Esophagus squamous epithelium (tissue), 5 donors: ENCODE data around the gene CADPS. TPM values are rescaled to one million over a fixed set of nuclear protein-coding genes. Genes with fewer than 3 reads are reported as not detected.

Experiments
- DNase-seq: peaks from one replicate; lab custom pipeline; 2025; lab: John Stamatoyannopoulos, UW
- H3K27ac ChIP-seq, 4 donors: fragments of 200-600 bp; sonication (generic); one replicate each; pipeline ENCODE4 v1.5.1; 2016 to 2019; ENCODE audit warnings: mild to moderate bottlenecking in 1 of 4
- H3K27me3 ChIP-seq, 4 donors: fragments of 200-600 bp; sonication (generic); 1 replicate in 3 of 4; 2 replicates in 1 of 4; pipeline versions ENCODE4 v1.5.1 to v1.6.0; 2017 to 2021; ENCODE audit warnings: antibody characterized with exemption in 1 of 4
- H3K36me3 ChIP-seq, 3 donors: fragments of 200-600 bp; sonication (generic); one replicate each; pipeline ENCODE4 v1.5.1; 2016 to 2019
- H3K4me1 ChIP-seq, 3 donors: fragments of 200-600 bp; sonication (generic); one replicate each; pipeline ENCODE4 v1.5.1; 2017 to 2019
- H3K4me3 ChIP-seq, 4 donors: fragments of 200-600 bp; sonication (generic); 1 replicate in 3 of 4; 2 replicates in 1 of 4; pipeline ENCODE4 v1.5.1; 2016 to 2019; ENCODE audit warnings: mild to moderate bottlenecking in 2 of 4, moderate library complexity in 1 of 4
- H3K9me3 ChIP-seq, 3 donors: fragments of 200-600 bp; sonication (generic); one replicate each; pipeline ENCODE4 v1.5.1; 2016 to 2019
- POLR2A ChIP-seq, 4 donors: fragments of 450-650 bp; IDR thresholded peaks; one replicate each; pipeline ENCODE4 v1.6.1; 2017; ENCODE audit warnings: antibody characterized with exemption in 4 of 4, mild to moderate bottlenecking in 4 of 4, moderate library complexity in 3 of 4
- WGBS, 2 donors: methylation state at CpG; one replicate each; pipeline ENCODE4 v1.1.5; 2018; 5-methylcytosine and 5-hydroxymethylcytosine counted together
- intact Hi-C: fragments of 100-400 bp; cut with DNase I; formaldehyde crosslinking; loops from one replicate; pipeline ENCODE4 v1.15.0; 2022
- total RNA-seq, 4 donors: library from RNA; depleted of rRNA; stranded (reverse); fragments of >200 nt; gene quantifications; one replicate each; pipeline ENCODE4 v1.1.0, GENCODE V29; 2016
- TF ChIP-seq, protein P1 (sequence below), 6 experiments: fragments of 450-650 bp in 4 of 6; fragments of 200-600 bp in 2 of 6; sonication (generic) in 2 of 6; IDR thresholded peaks; one replicate each; pipeline ENCODE4 v1.5.1; 2016 to 2019; ENCODE audit warnings: antibody characterized with exemption in 6 of 6, mild to moderate bottlenecking in 4 of 6, moderate library complexity in 4 of 6
- donor health status: DM: yes; HTN: yes; CAD: no.

The CADPS gene
- total RNA-seq, 4 donors from 2014 or later, result 0.09 to 4.8 TPM; not detected in 2

DNA sequence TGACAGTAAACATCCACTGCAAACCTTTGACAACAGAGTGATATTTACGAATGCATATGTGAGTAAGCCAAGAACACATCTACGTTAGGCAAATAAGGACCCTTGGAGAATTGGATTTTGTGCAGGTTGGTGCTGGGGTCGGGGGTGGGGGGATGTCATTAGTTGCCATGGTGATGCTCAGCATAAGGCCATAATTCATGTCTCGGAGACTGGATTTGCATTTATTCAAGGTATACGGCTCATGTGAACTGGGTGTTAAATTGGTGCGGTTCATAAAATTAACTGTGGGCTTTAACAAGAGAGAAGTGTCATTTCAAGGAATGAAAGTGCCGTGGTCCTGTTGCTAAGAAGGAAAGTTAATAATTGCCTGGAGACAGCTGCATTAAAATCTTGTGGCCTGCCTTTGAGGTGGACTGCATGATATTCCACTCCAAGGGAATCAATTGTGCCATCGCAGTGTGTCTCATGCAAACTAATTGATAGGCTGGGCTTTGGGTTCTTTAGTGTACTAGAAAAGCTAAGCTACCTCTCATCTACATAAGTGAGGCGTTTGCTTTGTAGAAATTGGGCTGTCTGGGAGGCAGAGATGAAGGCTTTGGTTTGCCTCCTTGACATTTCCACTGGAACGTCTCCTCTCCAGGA is 273.0 kb downstream of the CADPS start:
- no peak for TF ChIP-seq POLR2A (IDR thresholded peaks at IDR 0.05)
- TF ChIP-seq, protein P1, sequence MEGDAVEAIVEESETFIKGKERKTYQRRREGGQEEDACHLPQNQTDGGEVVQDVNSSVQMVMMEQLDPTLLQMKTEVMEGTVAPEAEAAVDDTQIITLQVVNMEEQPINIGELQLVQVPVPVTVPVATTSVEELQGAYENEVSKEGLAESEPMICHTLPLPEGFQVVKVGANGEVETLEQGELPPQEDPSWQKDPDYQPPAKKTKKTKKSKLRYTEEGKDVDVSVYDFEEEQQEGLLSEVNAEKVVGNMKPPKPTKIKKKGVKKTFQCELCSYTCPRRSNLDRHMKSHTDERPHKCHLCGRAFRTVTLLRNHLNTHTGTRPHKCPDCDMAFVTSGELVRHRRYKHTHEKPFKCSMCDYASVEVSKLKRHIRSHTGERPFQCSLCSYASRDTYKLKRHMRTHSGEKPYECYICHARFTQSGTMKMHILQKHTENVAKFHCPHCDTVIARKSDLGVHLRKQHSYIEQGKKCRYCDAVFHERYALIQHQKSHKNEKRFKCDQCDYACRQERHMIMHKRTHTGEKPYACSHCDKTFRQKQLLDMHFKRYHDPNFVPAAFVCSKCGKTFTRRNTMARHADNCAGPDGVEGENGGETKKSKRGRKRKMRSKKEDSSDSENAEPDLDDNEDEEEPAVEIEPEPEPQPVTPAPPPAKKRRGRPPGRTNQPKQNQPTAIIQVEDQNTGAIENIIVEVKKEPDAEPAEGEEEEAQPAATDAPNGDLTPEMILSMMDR (IDR thresholded peaks at IDR 0.05), result no peak
- no peak overlapping the region for H3K4me3 ChIP-seq
- no peaks in the 10 kb centered on the region for H3K27me3 ChIP-seq
- peak overlapping the region in 1 of 4 donors; percentile 25 for H3K27ac ChIP-seq
- no peaks in the 10 kb centered on the region for H3K36me3 ChIP-seq
- H3K4me1 ChIP-seq, result peaks cover 4 to 41% (median 6%) of the 10 kb centered on the region in 3 donors
- intact Hi-C loops, result no loop called here
- H3K9me3 ChIP-seq, result no peaks in the 10 kb centered on the region
- 64% methylated on average over 10 of the region's 10 CpGs for WGBS, 2 donors
- no peak for DNase-seq

DNA sequence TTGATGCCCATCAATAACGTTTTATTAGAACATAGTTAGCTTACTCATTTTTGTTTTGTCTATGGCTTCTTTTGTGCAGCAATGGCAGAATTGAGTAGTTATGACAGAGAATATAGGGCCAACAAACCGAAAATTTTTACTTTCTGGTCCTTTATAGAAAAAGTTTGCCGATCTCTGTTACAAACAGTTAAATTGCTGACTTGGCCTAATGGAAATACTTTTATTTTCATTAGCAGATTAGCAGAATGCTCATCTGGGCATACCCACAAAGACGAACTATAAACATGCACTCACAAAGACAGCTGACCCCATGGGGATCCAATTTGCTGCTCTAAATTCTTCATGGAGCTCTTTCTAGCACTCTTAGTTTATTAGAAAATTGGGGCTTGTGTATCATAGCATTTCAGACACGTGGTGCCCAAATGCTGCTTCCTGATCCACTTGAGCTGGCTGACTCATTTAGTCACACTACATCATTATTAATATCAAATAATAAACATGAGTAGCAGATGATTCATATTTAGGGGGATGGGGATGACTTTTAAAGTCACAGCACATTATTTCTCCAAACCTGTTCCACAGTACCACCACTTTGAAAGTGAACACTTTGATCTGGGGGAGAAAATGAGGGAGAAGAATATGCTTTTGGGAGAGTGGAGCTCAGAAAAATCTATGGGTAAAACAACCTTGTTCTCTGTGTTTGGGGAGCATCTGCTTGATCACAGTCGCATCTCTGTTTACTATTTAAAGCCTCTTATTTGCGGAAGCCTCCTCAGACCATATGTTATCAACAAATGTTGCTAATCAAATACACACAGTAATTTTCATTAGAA is 273.8 kb downstream of the CADPS start:
- 43 to 51% methylated on average over 7 of the region's 7 CpGs for WGBS, 2 donors
- H3K4me3 ChIP-seq, result no peak overlapping the region

DNA sequence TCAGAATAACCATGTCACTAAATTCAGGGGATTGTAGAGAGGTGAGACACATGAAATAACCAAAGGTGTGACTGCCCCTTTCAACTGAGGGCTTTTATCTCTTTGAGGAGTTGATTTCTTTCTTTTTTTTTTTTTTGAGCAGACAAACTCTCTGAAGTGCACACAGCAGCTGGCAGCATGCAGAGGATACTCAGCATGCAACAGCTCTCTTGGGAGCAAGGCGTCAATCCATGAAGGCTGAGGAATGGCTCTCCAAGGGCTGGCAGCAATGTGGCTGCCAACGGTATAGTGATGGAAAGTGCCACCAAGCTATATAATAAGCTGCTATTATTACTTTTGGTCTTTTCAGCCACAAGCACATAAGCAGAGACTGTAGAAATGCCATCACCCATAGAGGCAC is 275.2 kb downstream of the CADPS start:
- H3K4me1 ChIP-seq, result peaks cover 3 to 37% (median 4%) of the 10 kb centered on the region in 3 donors
- no peak overlapping the region for H3K4me3 ChIP-seq
- no peak for TF ChIP-seq POLR2A (IDR thresholded peaks at IDR 0.05)
- TF ChIP-seq, protein P1 (IDR thresholded peaks at IDR 0.05), result no peak
- WGBS, 2 donors, result 63 to 80% methylated on average over 2 of the region's 2 CpGs
- no peaks in the 10 kb centered on the region for H3K36me3 ChIP-seq
- no peaks in the 10 kb centered on the region for H3K9me3 ChIP-seq
- intact Hi-C loops, result no loop called here
- no peak overlapping the region for H3K27ac ChIP-seq
- H3K27me3 ChIP-seq, result no peaks in the 10 kb centered on the region
- DNase-seq, result no peak

More for the DNA sequence above, 273.8 kb downstream of the CADPS start:
- TF ChIP-seq, protein P1 (IDR thresholded peaks at IDR 0.05), result no peak
- Histone ChIP-seq H3K36me3 (no peaks in the 10 kb centered on the region), H3K4me1 (peaks cover 3 to 39% (median 4%) of the 10 kb centered on the region in 3 donors), H3K27me3 (no peaks in the 10 kb centered on the region), H3K27ac (no peak overlapping the region), H3K9me3 (no peaks in the 10 kb centered on the region)
- intact Hi-C loops, result no loop called here
- DNase-seq, result no peak

DNA sequence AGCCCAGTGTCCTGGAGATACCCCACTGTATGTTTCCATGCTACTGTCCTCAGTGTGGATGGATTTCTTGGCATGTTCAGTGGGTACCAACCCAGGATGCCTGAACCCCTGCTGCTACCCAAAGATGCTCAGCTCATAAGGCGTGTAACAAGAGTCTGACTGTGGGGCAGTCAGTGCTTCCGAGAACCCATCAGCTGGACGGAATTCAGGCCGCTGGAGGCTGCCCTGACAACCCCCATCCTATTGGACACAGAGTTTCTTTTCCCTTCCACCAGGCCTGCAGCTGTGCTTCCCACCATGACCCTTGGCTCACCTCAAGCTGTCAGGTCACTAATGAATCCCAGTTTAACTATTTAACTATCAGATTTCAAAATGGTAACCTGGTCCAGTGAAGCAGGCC is 277.7 kb downstream of the CADPS start:
- intact Hi-C loops, result no loop called here
- no peak for DNase-seq
- Histone ChIP-seq H3K27ac (no peak overlapping the region), H3K4me1 (peaks cover 0 to 15% (median 3%) of the 10 kb centered on the region in 3 donors), H3K4me3 (no peak overlapping the region), H3K27me3 (no peaks in the 10 kb centered on the region), H3K36me3 (no peaks in the 10 kb centered on the region), H3K9me3 (no peaks in the 10 kb centered on the region)
- 68 to 89% methylated on average over 4 of the region's 4 CpGs for WGBS, 2 donors
- TF ChIP-seq, protein P1 (IDR thresholded peaks at IDR 0.05), result no peak
- no peak for TF ChIP-seq POLR2A (IDR thresholded peaks at IDR 0.05)

DNA sequence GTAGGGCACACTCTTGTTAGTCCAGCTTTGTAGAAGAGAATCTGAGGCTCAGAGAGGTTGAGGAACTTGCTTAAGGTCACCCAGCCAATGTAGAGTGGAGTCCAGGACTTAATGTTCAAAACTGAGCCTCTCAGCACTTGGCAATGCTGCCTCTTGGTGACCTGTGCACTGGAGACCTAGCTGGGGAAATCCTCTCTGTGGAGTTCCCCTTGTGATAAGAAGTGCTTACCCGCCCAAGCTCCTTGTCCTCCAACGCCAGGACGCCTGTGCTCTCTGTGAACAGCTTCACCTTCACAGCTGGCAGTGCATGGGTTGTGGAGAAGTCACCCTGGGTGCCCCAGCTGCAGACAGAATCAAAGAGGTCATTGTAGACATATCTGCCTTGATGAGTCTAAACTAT is 282.8 kb downstream of the CADPS start:
- DNase-seq, result no peak
- 66% methylated on average over 3 of the region's 3 CpGs; no CpG with 5 or more reads in 1 of the 2 donors for WGBS, 2 donors
- Histone ChIP-seq H3K4me3 (no peak overlapping the region), H3K9me3 (no peaks in the 10 kb centered on the region), H3K27ac (no peak overlapping the region), H3K27me3 (peaks cover 0 to 16% (median 0%) of the 10 kb centered on the region in 4 donors), H3K4me1 (no peaks in the 10 kb centered on the region), H3K36me3 (no peaks in the 10 kb centered on the region)
- intact Hi-C loops, result no loop called here
- no peak for TF ChIP-seq POLR2A (IDR thresholded peaks at IDR 0.05)
- TF ChIP-seq, protein P1 (IDR thresholded peaks at IDR 0.05), result no peak
